IMR-90 (cell line): Measurements from ENCODE around the gene KBTBD12. TPM values are rescaled to one million over a fixed set of nuclear protein-coding genes. Genes with fewer than 3 reads are reported as not detected.

ENCODE experiments used
- ATAC-seq: fragments of 200-7000 bp; cut with Tn5 transposase; 2 replicates; pipeline ENCODE4 v1.9.1; 2020; ENCODE audit warnings: low read depth, mild to moderate bottlenecking, moderate library complexity
- BruUV-seq: library from RNA; stranded (reverse); fragments of 400-500 nt; replicated peaks from 2 replicates; lab custom pipeline; 2021; lab: Mats Ljungman, UMichigan
- CTCF ChIA-PET: fragments of 300-600 bp; formaldehyde crosslinking; extraction: SDS; loops from one replicate; lab custom pipeline; 2021; ENCODE audit warnings: antibody characterized with exemption; lab: Yijun Ruan, JAX
- POLR2A ChIA-PET: fragments of 300-600 bp; sonication (Branson Sonifier 250); formaldehyde crosslinking; loops from one replicate; lab custom pipeline; 2022; ENCODE audit warnings: antibody characterized with exemption; ENCODE audit not compliant: unreplicated experiment; lab: Charles Lee
- DNase-seq: peaks from one replicate; pipeline ENCODE4 v3.0.0; 2013
- H2AFZ ChIP-seq: replicated peaks from 2 replicates; pipeline ENCODE3; 2013; ENCODE audit warnings: low read length, mild to moderate bottlenecking; ENCODE audit not compliant: poor library complexity
- H2AK5ac ChIP-seq: 2 replicates; pipeline ENCODE4 v1.6.1; 2013; ENCODE audit warnings: low read depth, low read length, inconsistent platforms
- H2AK9ac ChIP-seq: replicated peaks from 2 replicates; pipeline ENCODE3; 2013; ENCODE audit warnings: mild to moderate bottlenecking, low read depth, low read length, moderate library complexity; ENCODE audit not compliant: poor library complexity
- H2BK120ac ChIP-seq: 2 replicates; pipeline ENCODE4 v1.6.1; 2013; ENCODE audit warnings: low read depth, low read length, inconsistent platforms
- H2BK15ac ChIP-seq: 3 replicates; pipeline ENCODE4 v1.6.1; 2013; ENCODE audit warnings: low read depth, low read length, inconsistent platforms
- H2BK20ac ChIP-seq: 2 replicates; pipeline ENCODE4 v1.6.1; 2013; ENCODE audit warnings: low read depth, mild to moderate bottlenecking, inconsistent platforms, low read length, moderate library complexity
- H2BK5ac ChIP-seq: 2 replicates; pipeline ENCODE4 v1.6.1; 2013; ENCODE audit warnings: mild to moderate bottlenecking, low read depth, low read length, inconsistent platforms; ENCODE audit not compliant: poor library complexity, severe bottlenecking
- H3K14ac ChIP-seq: replicated peaks from 2 replicates; pipeline ENCODE4 v1.6.1; 2013; ENCODE audit warnings: low read depth, low read length, inconsistent platforms
- H3K18ac ChIP-seq: 2 replicates; pipeline ENCODE4 v1.6.1; 2013; ENCODE audit warnings: low read depth, low read length, control low read depth
- H3K23ac ChIP-seq: 2 replicates; pipeline ENCODE4 v1.6.1; 2013; ENCODE audit warnings: low read depth, low read length, inconsistent platforms
- H3K27ac ChIP-seq: 2 replicates; pipeline ENCODE4 v1.5.1; 2013; ENCODE audit warnings: mild to moderate bottlenecking, control low read depth, low read length; ENCODE audit not compliant: insufficient read depth
- H3K27me3 ChIP-seq: 2 replicates; pipeline ENCODE4 v1.6.1; 2013; ENCODE audit warnings: low read length; ENCODE audit not compliant: control insufficient read depth, insufficient read depth
- H3K36me3 ChIP-seq: 2 replicates; pipeline ENCODE4 v1.6.1; 2013; ENCODE audit warnings: low read length, mixed read lengths; ENCODE audit not compliant: control insufficient read depth, insufficient read depth
- H3K4ac ChIP-seq: 2 replicates; pipeline ENCODE4 v1.6.1; 2013; ENCODE audit warnings: low read depth, low read length, inconsistent platforms
- H3K4me1 ChIP-seq: 2 replicates; pipeline ENCODE4 v1.6.1; 2013; ENCODE audit warnings: low read length, mixed read lengths; ENCODE audit not compliant: control insufficient read depth, insufficient read depth
- H3K4me2 ChIP-seq: 2 replicates; pipeline ENCODE4 v1.6.1; 2013; ENCODE audit warnings: low read depth, mild to moderate bottlenecking, control low read depth, low read length, moderate library complexity
- H3K4me3 ChIP-seq: 2 replicates; pipeline ENCODE4 v1.5.1; 2013; ENCODE audit warnings: low read depth, mild to moderate bottlenecking, control low read depth, low read length, moderate library complexity; ENCODE audit not compliant: insufficient read depth
- H3K56ac ChIP-seq: 2 replicates; pipeline ENCODE4 v1.6.1; 2013; ENCODE audit warnings: low read length, inconsistent platforms; ENCODE audit not compliant: insufficient read depth; ENCODE audit errors: extremely low read depth
- H3K79me1 ChIP-seq, 2 experiments: 2 replicates each; pipeline ENCODE4 v1.6.1; 2013; ENCODE audit warnings: low read length in 2 of 2, inconsistent platforms in 1 of 2, low read depth in 1 of 2
- H3K9ac ChIP-seq: 2 replicates; pipeline ENCODE4 v1.6.1; 2013; ENCODE audit warnings: low read depth, low read length, control low read depth
- H3K9me1 ChIP-seq: 2 replicates; pipeline ENCODE4 v1.6.1; 2013; ENCODE audit warnings: low read length, inconsistent platforms; ENCODE audit not compliant: insufficient read depth
- H3K9me3 ChIP-seq: 2 replicates; pipeline ENCODE4 v1.6.1; 2013; ENCODE audit warnings: low read length; ENCODE audit not compliant: control insufficient read depth, insufficient read depth
- H4K20me1 ChIP-seq: 2 replicates; pipeline ENCODE4 v1.6.1; 2013; ENCODE audit warnings: low read length, inconsistent platforms; ENCODE audit not compliant: insufficient read depth
- H4K5ac ChIP-seq: 2 replicates; pipeline ENCODE4 v1.6.1; 2013; ENCODE audit warnings: mild to moderate bottlenecking, low read depth, low read length, control low read depth
- H4K8ac ChIP-seq, 2 experiments: 2 replicates each; pipeline ENCODE4 v1.6.1; 2013; ENCODE audit warnings: low read depth in 2 of 2, low read length in 2 of 2, control low read depth in 1 of 2, inconsistent platforms in 1 of 2
- H4K91ac ChIP-seq: 2 replicates; pipeline ENCODE4 v1.6.1; 2013; ENCODE audit warnings: low read depth, low read length, inconsistent platforms; ENCODE audit not compliant: insufficient read depth
- BHLHE40 ChIP-seq: fragments of 150-350 bp; IDR thresholded peaks from 2 replicates; pipeline ENCODE4 v1.6.1; 2016; ENCODE audit warnings: mild to moderate bottlenecking, low read depth, low read length
- CEBPB ChIP-seq: IDR thresholded peaks from 2 replicates; pipeline ENCODE4 v1.6.1; 2012; ENCODE audit warnings: low read depth, low read length, improper control_type of control experiment
- CHD1 ChIP-seq: IDR thresholded peaks from 2 replicates; pipeline ENCODE4 v1.6.1; 2012; ENCODE audit warnings: low read depth, low read length, improper control_type of control experiment
- CTCF ChIP-seq: conservative IDR thresholded peaks from 2 replicates; pipeline ENCODE4 v1.5.1; 2012; ENCODE audit warnings: mild to moderate bottlenecking, low read depth, low read length, improper control_type of control experiment
- MAZ ChIP-seq: IDR thresholded peaks from 2 replicates; pipeline ENCODE4 v1.6.1; 2012; ENCODE audit warnings: low read depth, mild to moderate bottlenecking, low read length, improper control_type of control experiment, moderate library complexity, borderline replicate concordance
- MXI1 ChIP-seq: IDR thresholded peaks from 2 replicates; pipeline ENCODE4 v1.6.1; 2012; ENCODE audit warnings: low read depth, mild to moderate bottlenecking, low read length, moderate library complexity, borderline replicate concordance
- NFE2L2 ChIP-seq: fragments of 150-350 bp; IDR thresholded peaks from 2 replicates; pipeline ENCODE4 v1.6.1; 2016; ENCODE audit warnings: low read depth, mild to moderate bottlenecking, low read length
- POLR2A ChIP-seq: IDR thresholded peaks from 2 replicates; pipeline ENCODE4 v1.6.1; 2012; ENCODE audit warnings: mild to moderate bottlenecking, low read depth, low read length
- RAD21 ChIP-seq: IDR thresholded peaks from 2 replicates; pipeline ENCODE4 v1.6.1; 2012; ENCODE audit warnings: low read length, improper control_type of control experiment
- RCOR1 ChIP-seq: IDR thresholded peaks from 2 replicates; pipeline ENCODE4 v1.6.1; 2012; ENCODE audit warnings: mild to moderate bottlenecking, low read length, improper control_type of control experiment; ENCODE audit not compliant: insufficient replicate concordance
- RFX5 ChIP-seq: IDR thresholded peaks from 2 replicates; pipeline ENCODE4 v1.8.0; 2012; ENCODE audit warnings: low read depth, mild to moderate bottlenecking, low read length, moderate library complexity
- SMC3 ChIP-seq: fragments of 150-350 bp; IDR thresholded peaks from 2 replicates; pipeline ENCODE4 v1.6.1; 2016; ENCODE audit warnings: low read depth, mild to moderate bottlenecking, antibody characterized with exemption, low read length, moderate library complexity
- WGBS, 2 experiments: methylation state at CpG; one replicate each; pipeline versions ENCODE4 v1.1.5 to v1.1.7; 2013; ENCODE audit warnings: missing lambda C conversion rate in 2 of 2; ENCODE audit not compliant: insufficient read length in 1 of 2; ENCODE audit errors: extremely low coverage in 2 of 2; 5-methylcytosine and 5-hydroxymethylcytosine counted together
- dilution Hi-C: fragments of 300-500 bp; cut with HindIII; formaldehyde crosslinking; loops from one replicate; pipeline ENCODE4 v1.14.3; 2018; ENCODE audit warnings: low sequenced_read_pairs; ENCODE audit not compliant: unreplicated experiment
- in situ Hi-C: fragments of 300-500 bp; cut with MboI; formaldehyde crosslinking; loops from 3 replicates; pipeline ENCODE4 v1.14.3; 2019; ENCODE audit warnings: low sequenced_read_pairs, inconsistent platforms, mixed read lengths
- intact Hi-C: fragments of 100-400 bp; cut with micrococcal nuclease; formaldehyde crosslinking; loops from 2 replicates; pipeline ENCODE4 v1.10.0; 2022
- polyA plus RNA-seq, 3 experiments: library from polyadenylated mRNA; depleted of rRNA; stranded (reverse); fragments of >200 nt; gene quantifications; 2 replicates each; pipeline ENCODE4 v1.2.3, GENCODE V29; 2012; ENCODE audit warnings: low replicate concordance in 1 of 3
- total RNA-seq: library from RNA; depleted of rRNA; stranded (reverse); fragments of >200 nt; gene quantifications from 2 replicates; pipeline ENCODE4 v1.2.3, GENCODE V29; 2012
- TF ChIP-seq, protein P1 (sequence below): fragments of 150-350 bp; IDR thresholded peaks from 2 replicates; pipeline ENCODE4 v1.6.1; 2016; ENCODE audit warnings: low read depth, mild to moderate bottlenecking, low read length, moderate library complexity, borderline replicate concordance
- TF ChIP-seq, protein P2 (sequence below): fragments of 150-350 bp; IDR thresholded peaks from 2 replicates; pipeline ENCODE4 v1.6.1; 2017; ENCODE audit warnings: mild to moderate bottlenecking, antibody characterized with exemption, low read length, low read depth

KBTBD12 gene
- total and polyA plus RNA-seq, 2 of the 4 experiments (the other 2 are of a cell fraction): not detected

GRCh38 chr3:127975153-127976029 lies 60.4 kb downstream of the KBTBD12 start:
- H4K5ac ChIP-seq: no peak overlapping the region
- no peaks in the 10 kb centered on the region for H3K79me1 ChIP-seq
- H2AK9ac ChIP-seq: no peak overlapping the region
- H3K4ac ChIP-seq: no peak overlapping the region
- no peaks in the 10 kb centered on the region for H4K20me1 ChIP-seq
- H2BK120ac ChIP-seq: no peak overlapping the region
- H2BK20ac ChIP-seq: no peak overlapping the region
- H3K27me3 ChIP-seq: peaks cover 35% of the 10 kb centered on the region
- ChIA-PET CTCF (interaction anchor here (1.0 kb wide), 2 partner anchors 16 to 400 kb away, joined by 3 to 4 read pairs; no protein-coding TSS in a partner anchor), POLR2A (interaction anchor here (0.6 kb wide), 1 partner anchor 38 kb away, joined by 12 read pairs; no protein-coding TSS in a partner anchor)
- no peak overlapping the region for H4K8ac ChIP-seq
- H2AFZ ChIP-seq: no peak overlapping the region
- H3K56ac ChIP-seq: no peak overlapping the region
- H3K4me2 ChIP-seq: no peak overlapping the region
- dilution Hi-C loops (no loop called here), in situ Hi-C loops (no loop called here), intact Hi-C loops (no loop called here)
- H3K36me3 ChIP-seq: no peaks in the 10 kb centered on the region
- no peak overlapping the region for H3K4me3 ChIP-seq
- no TSS peak for BruUV-seq
- H3K14ac ChIP-seq: no peak overlapping the region
- WGBS, 2 experiments: 100% methylated on average over 2 of the region's 6 CpGs; no CpG with 5 or more reads in 1 of the 2 experiments
- no peak overlapping the region for H4K91ac ChIP-seq
- H3K9ac ChIP-seq: no peak overlapping the region
- H2BK5ac ChIP-seq: no peak overlapping the region
- DNase-seq (no peak), ATAC-seq (no peak)
- H2BK15ac ChIP-seq: no peak overlapping the region
- H3K18ac ChIP-seq: no peak overlapping the region
- H2AK5ac ChIP-seq: no peak overlapping the region
- no peak overlapping the region for H3K27ac ChIP-seq
- H3K23ac ChIP-seq: no peak overlapping the region
- H3K9me1 ChIP-seq: no peaks in the 10 kb centered on the region
- no peaks in the 10 kb centered on the region for H3K9me3 ChIP-seq
- H3K4me1 ChIP-seq: no peaks in the 10 kb centered on the region
- no peak for TF ChIP-seq POLR2A
- TF ChIP-seq, protein P1, sequence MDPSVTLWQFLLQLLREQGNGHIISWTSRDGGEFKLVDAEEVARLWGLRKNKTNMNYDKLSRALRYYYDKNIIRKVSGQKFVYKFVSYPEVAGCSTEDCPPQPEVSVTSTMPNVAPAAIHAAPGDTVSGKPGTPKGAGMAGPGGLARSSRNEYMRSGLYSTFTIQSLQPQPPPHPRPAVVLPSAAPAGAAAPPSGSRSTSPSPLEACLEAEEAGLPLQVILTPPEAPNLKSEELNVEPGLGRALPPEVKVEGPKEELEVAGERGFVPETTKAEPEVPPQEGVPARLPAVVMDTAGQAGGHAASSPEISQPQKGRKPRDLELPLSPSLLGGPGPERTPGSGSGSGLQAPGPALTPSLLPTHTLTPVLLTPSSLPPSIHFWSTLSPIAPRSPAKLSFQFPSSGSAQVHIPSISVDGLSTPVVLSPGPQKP: no peak
- TF ChIP-seq SMC3: no peak
- no peak for TF ChIP-seq CTCF
- no peak for TF ChIP-seq MAZ
- no peak for TF ChIP-seq RCOR1
- TF ChIP-seq RAD21: no peak
- no peak for TF ChIP-seq BHLHE40
- no peak for TF ChIP-seq RFX5
- TF ChIP-seq, protein P2, sequence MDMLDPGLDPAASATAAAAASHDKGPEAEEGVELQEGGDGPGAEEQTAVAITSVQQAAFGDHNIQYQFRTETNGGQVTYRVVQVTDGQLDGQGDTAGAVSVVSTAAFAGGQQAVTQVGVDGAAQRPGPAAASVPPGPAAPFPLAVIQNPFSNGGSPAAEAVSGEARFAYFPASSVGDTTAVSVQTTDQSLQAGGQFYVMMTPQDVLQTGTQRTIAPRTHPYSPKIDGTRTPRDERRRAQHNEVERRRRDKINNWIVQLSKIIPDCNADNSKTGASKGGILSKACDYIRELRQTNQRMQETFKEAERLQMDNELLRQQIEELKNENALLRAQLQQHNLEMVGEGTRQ: no peak
- no peak for TF ChIP-seq CEBPB
- no peak for TF ChIP-seq MXI1
- no peak for TF ChIP-seq CHD1
- no peak for TF ChIP-seq NFE2L2
